Gastroesophageal sphincter (tissue), 4 donors: Measurements from ENCODE around the gene CFD. TPM values are rescaled to one million over a fixed set of nuclear protein-coding genes. Genes with fewer than 3 reads are reported as not detected.
A peak's percentile ranks its signal among the peaks of the same experiment; 100 is the strongest.

Source experiments
- ATAC-seq: fragments of 150-250 bp; one replicate; pipeline ENCODE4 v1.9.1; 2016; ENCODE audit warnings: mild to moderate bottlenecking, moderate library complexity
- H3K27ac ChIP-seq, 4 donors: fragments of 200-600 bp; sonication (generic) in 3 of 4; 1 replicate in 3 of 4; 2 replicates in 1 of 4; pipeline ENCODE4 v1.5.1; 2016 to 2019
- H3K27me3 ChIP-seq: fragments of 200-600 bp; sonication (generic); one replicate; pipeline ENCODE4 v1.5.1; 2019
- H3K36me3 ChIP-seq, 2 donors: fragments of 200-600 bp; sonication (generic); one replicate each; pipeline ENCODE4 v1.5.1; 2019; ENCODE audit warnings: control low read depth in 1 of 2
- H3K4me1 ChIP-seq, 3 donors: fragments of 200-600 bp; sonication (generic); 1 replicate in 2 of 3; 2 replicates in 1 of 3; pipeline ENCODE4 v1.5.1; 2016 to 2019; ENCODE audit warnings: control low read depth in 2 of 3
- H3K4me3 ChIP-seq, 2 donors: fragments of 200-600 bp; sonication (generic); one replicate each; pipeline ENCODE4 v1.5.1; 2019; ENCODE audit warnings: mild to moderate bottlenecking in 1 of 2, moderate library complexity in 1 of 2
- H3K9me3 ChIP-seq, 3 donors: fragments of 200-600 bp; sonication (generic); one replicate each; pipeline ENCODE4 v1.5.1; 2017 to 2019; ENCODE audit warnings: control low read depth in 2 of 3
- CTCF ChIP-seq, 4 experiments: fragments of 200-600 bp in 2 of 4; fragments of 450-650 bp in 2 of 4; sonication (generic) in 1 of 4; IDR thresholded peaks; one replicate each; pipeline ENCODE4 v1.5.1; 2017 to 2019; ENCODE audit warnings: antibody characterized with exemption in 4 of 4, mild to moderate bottlenecking in 2 of 4, moderate library complexity in 2 of 4
- EP300 ChIP-seq: sonication (generic); formaldehyde crosslinking; IDR thresholded peaks from one replicate; pipeline ENCODE4 v1.6.1; 2017; ENCODE audit warnings: antibody characterized with exemption, mild to moderate bottlenecking
- POLR2A ChIP-seq, 2 donors: fragments of 450-650 bp; IDR thresholded peaks; one replicate each; pipeline ENCODE4 v1.6.1; 2017; ENCODE audit warnings: antibody characterized with exemption in 2 of 2, mild to moderate bottlenecking in 2 of 2, moderate library complexity in 1 of 2
- POLR2AphosphoS5 ChIP-seq: sonication (generic); formaldehyde crosslinking; IDR thresholded peaks from one replicate; pipeline ENCODE4 v1.6.1; 2017; ENCODE audit warnings: antibody characterized with exemption
- WGBS, 2 donors: methylation state at CpG; one replicate each; pipeline ENCODE4 v1.1.5; 2018; ENCODE audit warnings: low coverage in 1 of 2; 5-methylcytosine and 5-hydroxymethylcytosine counted together
- total RNA-seq, 4 donors: library from RNA; depleted of rRNA; stranded (reverse); fragments of >200 nt; gene quantifications; one replicate each; pipeline ENCODE4 v1.1.0, GENCODE V29; 2016

CFD gene
- total RNA-seq, 4 donors from 2014 or later = 229 to 1,118 (median 654) TPM

- no peak for ATAC-seq
- Histone ChIP-seq H3K4me1 (no peaks in the 10 kb centered on the region), H3K36me3 (peaks cover 0 to 40% of the 10 kb centered on the region in 2 donors), H3K4me3 (no peak overlapping the region), H3K27ac (no peak overlapping the region), H3K9me3 (no peaks in the 10 kb centered on the region), H3K27me3 (no peaks in the 10 kb centered on the region)
- WGBS, 2 donors = no CpG with 5 or more reads among the region's 7 CpGs
- TF ChIP-seq CTCF (IDR thresholded peaks at IDR 0.05) (no peak), EP300 (no peak), POLR2A (IDR thresholded peaks at IDR 0.05) (no peak), POLR2AphosphoS5 (no peak)
Observed at GRCh38 chr19:902093-902370, 42.6 kb downstream of the CFD start.

GRCh38 chr19:902446-903226 lies 43.2 kb downstream of the CFD start:
- TF ChIP-seq POLR2A (IDR thresholded peaks at IDR 0.05) = no peak
- TF ChIP-seq CTCF (IDR thresholded peaks at IDR 0.05) = no peak
- TF ChIP-seq EP300 = no peak
- no peak for TF ChIP-seq POLR2AphosphoS5
- Histone ChIP-seq H3K9me3 (no peaks in the 10 kb centered on the region), H3K4me1 (no peaks in the 10 kb centered on the region), H3K4me3 (no peak overlapping the region), H3K27ac (peak overlapping the region in 1 of 4 donors; percentile 0), H3K27me3 (no peaks in the 10 kb centered on the region), H3K36me3 (peaks cover 0 to 34% of the 10 kb centered on the region in 2 donors)
- WGBS, 2 donors = 74 to 94% methylated on average over 3 to 5 of the region's 14 CpGs
- no peak for ATAC-seq

GRCh38 chr19:903266-903797 lies 43.9 kb downstream of the CFD start:
- Histone ChIP-seq H3K4me3 (no peak overlapping the region), H3K27me3 (no peaks in the 10 kb centered on the region), H3K36me3 (peaks cover 0 to 31% of the 10 kb centered on the region in 2 donors), H3K27ac (peak overlapping the region in 1 of 4 donors; percentile 0), H3K4me1 (no peaks in the 10 kb centered on the region), H3K9me3 (no peaks in the 10 kb centered on the region)
- 39% methylated on average over 8 of the region's 32 CpGs; no CpG with 5 or more reads in 1 of the 2 donors for WGBS, 2 donors
- no peak for TF ChIP-seq POLR2A (IDR thresholded peaks at IDR 0.05)
- TF ChIP-seq POLR2AphosphoS5 = no peak
- TF ChIP-seq EP300 = no peak
- TF ChIP-seq CTCF (IDR thresholded peaks at IDR 0.05) = no peak
- no peak for ATAC-seq

GRCh38 chr19:904545-904944 lies 45.1 kb downstream of the CFD start:
- Histone ChIP-seq H3K4me1 (no peaks in the 10 kb centered on the region), H3K27ac (no peak overlapping the region), H3K36me3 (peaks cover 0 to 19% of the 10 kb centered on the region in 2 donors), H3K4me3 (no peak overlapping the region), H3K9me3 (no peaks in the 10 kb centered on the region), H3K27me3 (no peaks in the 10 kb centered on the region)
- TF ChIP-seq POLR2A (IDR thresholded peaks at IDR 0.05) (no peak), POLR2AphosphoS5 (no peak), CTCF (IDR thresholded peaks at IDR 0.05) (no peak), EP300 (no peak)
- 95 to 100% methylated on average over 3 to 8 of the region's 8 CpGs for WGBS, 2 donors
- no peak for ATAC-seq

GRCh38 chr19:906480-906879 lies 47.0 kb downstream of the CFD start:
- ATAC-seq = no peak
- Histone ChIP-seq H3K36me3 (peaks cover 0 to 5% of the 10 kb centered on the region in 2 donors), H3K4me1 (peaks cover 0 to under 1% (median 0%) of the 10 kb centered on the region in 3 donors), H3K9me3 (no peaks in the 10 kb centered on the region), H3K4me3 (no peak overlapping the region), H3K27me3 (no peaks in the 10 kb centered on the region), H3K27ac (no peak overlapping the region)
- WGBS, 2 donors = 88 to 90% methylated on average over 3 to 7 of the region's 7 CpGs
- TF ChIP-seq EP300 (no peak), POLR2A (IDR thresholded peaks at IDR 0.05) (no peak), POLR2AphosphoS5 (no peak), CTCF (IDR thresholded peaks at IDR 0.05) (no peak)
